ENCODE results near the gene NAT10. TPM values are rescaled to one million over a fixed set of nuclear protein-coding genes. Genes with fewer than 3 reads are reported as not detected.
"Not testable (repeated sequence)": the region's sequence is repeated elsewhere in the genome, so short reads cannot be mapped to it uniquely, and the experiment has no call there.

Gene NAT10
- total RNA-seq, 1 donor from 2014 or later, result 22.3 TPM

DNA sequence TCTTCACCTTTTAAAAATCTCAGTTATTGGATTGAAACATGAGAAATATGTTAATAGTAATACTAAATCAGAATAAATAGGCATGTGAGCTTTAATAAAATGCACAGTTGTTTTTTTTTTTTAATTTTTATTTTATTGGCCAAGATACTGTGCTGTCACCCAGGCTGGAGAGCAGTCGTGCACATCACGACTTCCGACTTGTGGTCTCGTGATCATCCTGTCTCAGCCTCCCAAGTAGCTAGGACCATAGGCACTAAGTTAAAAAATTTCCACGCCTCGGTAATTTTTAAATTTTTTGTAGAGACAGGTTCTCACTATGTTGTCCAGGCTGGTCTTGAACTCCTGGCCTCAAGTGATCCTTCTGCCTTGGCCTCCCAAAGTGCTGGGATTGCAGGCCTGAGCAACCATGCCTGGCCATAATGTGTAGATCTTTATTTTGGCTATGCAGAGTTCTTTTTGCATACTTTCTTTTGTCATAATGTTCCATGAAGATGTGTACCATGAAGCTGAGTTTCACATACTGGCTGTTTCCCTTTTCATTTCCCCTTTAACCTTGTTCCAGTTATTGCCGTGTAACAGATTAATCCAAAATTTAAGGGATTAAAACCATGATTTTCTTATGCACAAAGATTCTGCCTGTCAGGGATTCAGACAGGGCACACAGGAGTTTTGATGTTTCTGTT is 37.9 kb upstream of the NAT10 start:
- Histone ChIP-seq H3K27ac (replicated peaks) (peak overlapping the region; percentile 74), H3K4me3 (no peak overlapping the region), H3K36me3 (peaks cover 23% of the 10 kb centered on the region), H3K4me1 (peaks cover 88% of the 10 kb centered on the region), H3K27me3 (ENCODE audit: low read depth) (no peaks in the 10 kb centered on the region), H3K9me3 (replicated peaks) (no peaks in the 10 kb centered on the region)
- DNase-seq, result no peak
- TF ChIP-seq, protein P1, sequence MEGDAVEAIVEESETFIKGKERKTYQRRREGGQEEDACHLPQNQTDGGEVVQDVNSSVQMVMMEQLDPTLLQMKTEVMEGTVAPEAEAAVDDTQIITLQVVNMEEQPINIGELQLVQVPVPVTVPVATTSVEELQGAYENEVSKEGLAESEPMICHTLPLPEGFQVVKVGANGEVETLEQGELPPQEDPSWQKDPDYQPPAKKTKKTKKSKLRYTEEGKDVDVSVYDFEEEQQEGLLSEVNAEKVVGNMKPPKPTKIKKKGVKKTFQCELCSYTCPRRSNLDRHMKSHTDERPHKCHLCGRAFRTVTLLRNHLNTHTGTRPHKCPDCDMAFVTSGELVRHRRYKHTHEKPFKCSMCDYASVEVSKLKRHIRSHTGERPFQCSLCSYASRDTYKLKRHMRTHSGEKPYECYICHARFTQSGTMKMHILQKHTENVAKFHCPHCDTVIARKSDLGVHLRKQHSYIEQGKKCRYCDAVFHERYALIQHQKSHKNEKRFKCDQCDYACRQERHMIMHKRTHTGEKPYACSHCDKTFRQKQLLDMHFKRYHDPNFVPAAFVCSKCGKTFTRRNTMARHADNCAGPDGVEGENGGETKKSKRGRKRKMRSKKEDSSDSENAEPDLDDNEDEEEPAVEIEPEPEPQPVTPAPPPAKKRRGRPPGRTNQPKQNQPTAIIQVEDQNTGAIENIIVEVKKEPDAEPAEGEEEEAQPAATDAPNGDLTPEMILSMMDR (IDR thresholded peaks at IDR 0.05; ENCODE audit: borderline replicate concordance), result no peak
- intact Hi-C loops (cut with micrococcal nuclease), result no loop called here

GRCh38 chr11:34068111-34068510 is 37.3 kb upstream of the NAT10 start:
- Histone ChIP-seq H3K9me3 (replicated peaks) (no peaks in the 10 kb centered on the region), H3K36me3 (peaks cover 27% of the 10 kb centered on the region), H3K4me1 (peaks cover 82% of the 10 kb centered on the region), H3K4me3 (no peak overlapping the region), H3K27me3 (ENCODE audit: low read depth) (no peaks in the 10 kb centered on the region), H3K27ac (replicated peaks) (peak overlapping the region; percentile 74)
- TF ChIP-seq, protein P1 (IDR thresholded peaks at IDR 0.05; ENCODE audit: borderline replicate concordance), result no peak
- intact Hi-C loops (cut with micrococcal nuclease), result no loop called here
- no peak for DNase-seq

DNA sequence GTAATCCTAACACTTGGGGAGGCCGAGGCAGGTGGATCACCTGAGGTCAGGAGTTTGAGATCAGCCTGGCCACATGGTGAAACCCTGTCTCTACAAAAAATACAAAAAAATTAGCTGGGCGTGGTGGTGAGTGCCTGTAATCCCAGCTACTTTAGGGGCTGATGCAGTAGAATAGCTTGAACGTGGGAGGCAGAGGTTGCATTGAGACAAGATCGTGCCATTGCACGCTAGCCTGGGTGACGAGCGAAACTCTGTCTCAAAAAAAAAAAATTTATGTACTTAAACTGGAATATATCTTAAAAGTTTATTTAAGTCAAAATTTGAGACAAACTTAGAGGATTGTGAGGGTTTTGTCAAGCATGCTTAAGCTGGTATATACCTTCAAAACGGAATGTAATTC is 34.1 kb upstream of the NAT10 start:
- intact Hi-C loops (cut with micrococcal nuclease); H3K27me3 ChIP-seq (ENCODE audit: low read depth); DNase-seq; H3K9me3 ChIP-seq (replicated peaks); H3K4me3 ChIP-seq: not testable (repeated sequence)
- Histone ChIP-seq H3K4me1 (peaks cover 68% of the 10 kb centered on the region), H3K36me3 (peaks cover 48% of the 10 kb centered on the region), H3K27ac (replicated peaks) (peak overlapping the region; percentile 7)

DNA sequence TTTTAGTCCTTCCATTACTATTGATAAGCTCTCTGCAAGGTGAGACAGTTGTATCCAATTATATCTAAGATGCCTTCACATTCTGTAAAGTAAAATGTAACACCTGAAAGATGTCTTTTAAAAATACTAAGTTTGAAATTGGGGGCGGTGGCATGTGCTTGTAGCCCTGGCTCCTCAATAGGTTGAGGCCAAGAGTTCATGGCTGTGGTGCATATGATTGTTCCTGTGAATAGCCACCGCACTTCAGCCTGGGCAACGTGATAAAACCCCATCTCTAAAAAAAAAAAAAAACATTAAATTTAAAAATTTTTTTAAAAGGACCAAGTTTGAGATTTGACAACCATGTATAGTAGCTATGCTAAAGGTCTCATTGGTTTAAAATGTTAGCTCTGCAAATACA is 33.4 kb upstream of the NAT10 start:
- no peak for DNase-seq
- intact Hi-C loops (cut with micrococcal nuclease), result no loop called here
- Histone ChIP-seq H3K27me3 (ENCODE audit: low read depth) (no peaks in the 10 kb centered on the region), H3K27ac (replicated peaks) (no peak overlapping the region), H3K36me3 (peaks cover 55% of the 10 kb centered on the region), H3K4me3 (no peak overlapping the region), H3K9me3 (replicated peaks) (no peaks in the 10 kb centered on the region), H3K4me1 (peaks cover 61% of the 10 kb centered on the region)
- TF ChIP-seq, protein P1 (IDR thresholded peaks at IDR 0.05; ENCODE audit: borderline replicate concordance), result no peak

DNA sequence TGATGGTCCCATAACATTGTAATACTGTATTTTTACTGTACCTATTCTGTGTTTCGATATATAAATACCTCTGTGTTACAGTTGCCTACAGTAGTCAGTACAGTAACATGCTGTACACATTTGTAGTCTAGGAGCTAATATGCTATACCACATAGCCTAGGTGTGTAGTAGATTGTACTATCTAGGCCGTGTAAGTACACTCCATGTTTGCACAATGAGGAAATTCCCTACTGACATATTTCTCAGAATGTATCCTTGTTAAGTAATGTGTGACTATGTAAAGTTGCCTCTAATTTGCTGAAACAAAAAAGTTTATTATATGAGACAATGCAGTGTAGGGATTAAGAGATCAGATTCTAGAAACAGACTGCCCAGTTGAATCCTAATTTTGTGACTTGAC is 32.6 kb upstream of the NAT10 start:
- Histone ChIP-seq H3K9me3 (replicated peaks) (no peaks in the 10 kb centered on the region), H3K27ac (replicated peaks) (no peak overlapping the region), H3K27me3 (ENCODE audit: low read depth) (no peaks in the 10 kb centered on the region), H3K4me1 (peaks cover 53% of the 10 kb centered on the region), H3K4me3 (no peak overlapping the region), H3K36me3 (peaks cover 63% of the 10 kb centered on the region)
- DNase-seq, result no peak
- TF ChIP-seq, protein P1 (IDR thresholded peaks at IDR 0.05; ENCODE audit: borderline replicate concordance), result no peak
- intact Hi-C loops (cut with micrococcal nuclease), result no loop called here

- no peak for DNase-seq
- no peaks in the 10 kb centered on the region for H3K9me3 ChIP-seq (replicated peaks)
- H3K27ac ChIP-seq (replicated peaks), result peak overlapping the region; percentile 32
- peaks cover 37% of the 10 kb centered on the region for H3K4me1 ChIP-seq
- H3K36me3 ChIP-seq, result peaks cover 79% of the 10 kb centered on the region
- intact Hi-C loops (cut with micrococcal nuclease), result no loop called here
- H3K4me3 ChIP-seq, result no peak overlapping the region
- no peaks in the 10 kb centered on the region for H3K27me3 ChIP-seq (ENCODE audit: low read depth)
- TF ChIP-seq, protein P1 (IDR thresholded peaks at IDR 0.05; ENCODE audit: borderline replicate concordance), result no peak
Observed at GRCh38 chr11:34074391-34074790, 31.0 kb upstream of the NAT10 start.
